HG03571 (cell line): Measurements from ENCODE around the gene SPECC1L.

Source experiments
- ATAC-seq: cut with Tn5 transposase; IDR thresholded peaks from one replicate; pipeline ENCODE4 v1.9.1; 2021; ENCODE audit not compliant: unreplicated experiment

Gene SPECC1L

DNA sequence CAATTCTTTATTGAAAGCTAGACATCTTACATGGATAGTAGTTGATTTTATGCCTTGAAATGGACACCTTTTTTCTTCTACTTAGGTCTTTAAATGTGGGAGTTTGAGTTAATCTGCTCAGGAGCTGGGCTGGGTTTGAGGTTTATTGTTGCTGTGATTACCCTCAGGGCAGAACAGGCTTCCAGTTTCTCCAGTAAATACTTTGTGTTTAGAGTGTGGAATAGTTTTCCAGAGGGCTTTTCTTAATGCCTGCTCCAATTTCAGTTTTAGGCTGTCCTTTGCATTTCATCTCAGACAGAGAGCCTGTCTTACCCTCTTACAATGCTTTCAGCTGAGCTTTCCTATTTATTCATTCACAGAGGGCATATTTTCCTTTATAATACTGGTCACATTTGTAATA is 86.9 kb downstream of the SPECC1L start:
- ATAC-seq = no peak

DNA sequence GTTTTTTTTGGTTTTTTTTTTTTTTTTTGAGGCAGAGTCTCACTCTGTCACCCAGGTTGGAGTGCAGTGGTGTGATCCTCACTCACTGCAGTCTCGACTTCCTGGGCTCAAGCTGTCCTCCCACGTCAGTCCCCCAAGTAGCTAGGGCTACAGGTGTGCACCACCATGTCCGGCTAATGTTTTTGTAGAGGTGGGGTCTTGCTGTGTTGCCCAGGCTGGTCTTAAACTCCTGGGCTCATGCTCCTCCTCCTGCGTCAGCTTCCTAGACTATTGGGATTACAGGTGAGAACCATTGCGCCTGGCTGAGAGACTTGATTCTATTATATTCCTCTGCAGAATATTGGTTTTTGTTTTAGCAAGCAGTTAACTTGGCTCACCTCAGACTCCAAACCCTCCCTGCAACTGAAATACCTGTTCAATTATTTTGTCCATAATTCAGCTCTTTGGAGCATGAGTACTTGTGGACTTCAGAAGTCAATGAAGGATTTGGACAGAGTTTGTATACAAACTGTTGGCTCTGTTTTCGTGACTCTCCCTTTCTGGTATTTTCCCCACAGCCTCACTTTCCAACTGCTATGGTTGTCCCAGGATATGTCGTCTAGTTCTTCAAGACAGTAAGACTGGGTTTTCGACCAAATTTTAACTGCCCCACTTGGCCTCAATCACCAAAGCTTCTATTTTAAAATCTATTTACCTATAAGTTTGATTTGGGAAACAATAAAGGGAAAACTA is 87.6 kb downstream of the SPECC1L start:
- ATAC-seq = no peak

DNA sequence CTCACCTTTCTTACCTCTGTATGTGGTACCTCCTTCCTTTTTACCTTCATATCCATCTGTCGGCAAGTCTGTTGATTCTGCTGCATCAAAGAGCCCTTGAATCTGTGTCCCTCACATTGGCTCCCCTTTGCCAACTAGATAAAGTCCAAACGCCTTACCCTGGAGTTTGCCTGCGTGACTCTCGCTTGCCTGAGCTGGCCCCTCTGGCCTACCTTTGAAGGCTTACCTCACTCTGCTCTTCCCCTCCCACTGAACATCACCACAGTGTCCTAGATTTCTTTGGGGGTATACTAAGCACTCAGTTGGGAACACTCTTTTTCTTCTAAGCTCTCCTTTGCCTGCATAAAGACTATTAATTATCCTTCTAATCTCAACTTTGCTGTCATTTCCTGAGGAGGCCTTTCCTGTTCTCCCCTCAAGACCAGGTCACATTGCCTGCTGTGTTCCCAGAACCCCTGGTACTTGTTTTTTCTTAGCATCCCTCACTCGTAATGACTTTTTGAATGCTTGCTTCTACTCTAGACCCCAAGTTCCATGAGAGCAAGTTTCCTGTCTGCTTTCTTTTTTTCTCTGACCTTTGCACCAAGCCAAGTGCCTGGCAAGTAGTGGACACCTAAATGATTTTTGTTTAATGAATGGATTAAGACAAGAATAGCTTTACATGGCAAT is 89.0 kb downstream of the SPECC1L start:
- ATAC-seq = no peak

- no peak for ATAC-seq
These were observed 91.5 kb downstream of the SPECC1L start for GRCh38 chr22:24361976-24362646.

DNA sequence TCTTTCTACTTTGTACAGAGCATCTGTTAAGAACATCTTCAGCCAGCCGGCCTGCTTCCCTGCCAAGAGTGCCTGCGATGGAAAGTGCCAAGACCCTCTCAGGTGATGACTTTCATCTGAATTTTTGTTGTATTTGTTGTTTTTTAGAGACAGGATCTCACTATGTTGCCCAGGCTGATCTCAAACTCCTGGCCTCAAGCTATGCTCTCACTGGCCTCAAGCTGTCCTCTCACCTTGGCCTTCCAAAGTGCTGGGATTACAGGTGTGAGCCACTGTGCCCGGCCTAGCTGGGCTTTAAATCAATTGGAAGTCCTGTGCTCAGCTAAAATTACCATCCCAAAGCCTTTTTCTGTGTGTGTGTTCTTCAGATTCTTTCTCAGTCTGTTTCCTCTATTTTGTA is 92.6 kb downstream of the SPECC1L start:
- ATAC-seq = no peak

- no peak for ATAC-seq
These were observed 96.1 kb downstream of the SPECC1L start for GRCh38 chr22:24366701-24367100.

- ATAC-seq = no peak
These were observed 97.2 kb downstream of the SPECC1L start for GRCh38 chr22:24367841-24368240.

DNA sequence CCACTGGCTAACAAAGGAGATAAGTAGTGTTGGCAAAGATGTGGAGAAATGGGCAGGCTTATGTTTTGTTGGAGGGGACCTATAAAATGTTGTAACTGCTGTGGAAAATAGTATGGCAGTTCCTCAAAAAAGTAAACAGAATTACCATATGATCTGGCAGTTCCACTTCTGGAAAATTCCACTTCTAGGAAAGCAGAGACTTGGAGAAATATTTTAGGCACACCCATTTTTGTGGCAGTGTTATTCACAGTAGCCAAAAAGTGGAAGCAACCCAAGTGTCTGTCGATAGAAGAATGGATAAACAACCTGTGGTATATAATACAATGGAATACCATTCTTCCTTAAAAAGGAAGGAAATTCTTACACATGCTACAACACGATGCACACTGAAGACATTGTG is 99.8 kb downstream of the SPECC1L start:
- no peak for ATAC-seq

- no peak for ATAC-seq
These were observed 105.4 kb downstream of the SPECC1L start for GRCh38 chr22:24376002-24376401.

DNA sequence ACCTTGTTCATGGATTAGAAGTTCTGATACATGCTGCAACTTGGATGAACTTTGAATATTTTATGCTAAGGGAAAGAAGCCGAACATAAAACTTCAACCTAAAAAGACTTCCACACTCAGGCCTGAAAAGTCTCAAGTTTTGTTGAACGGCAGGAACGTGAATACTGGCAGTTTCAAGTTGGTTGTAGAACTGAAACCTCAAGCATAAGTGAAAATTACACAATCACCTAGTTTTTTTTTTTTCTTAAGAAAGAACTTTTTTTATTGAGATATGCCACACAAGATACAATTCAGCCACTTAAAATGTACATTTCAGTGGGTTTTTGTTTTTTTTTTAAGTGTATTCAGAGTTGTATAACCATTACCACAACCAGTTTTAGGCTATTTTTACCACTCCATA is 106.0 kb downstream of the SPECC1L start:
- ATAC-seq = no peak

DNA sequence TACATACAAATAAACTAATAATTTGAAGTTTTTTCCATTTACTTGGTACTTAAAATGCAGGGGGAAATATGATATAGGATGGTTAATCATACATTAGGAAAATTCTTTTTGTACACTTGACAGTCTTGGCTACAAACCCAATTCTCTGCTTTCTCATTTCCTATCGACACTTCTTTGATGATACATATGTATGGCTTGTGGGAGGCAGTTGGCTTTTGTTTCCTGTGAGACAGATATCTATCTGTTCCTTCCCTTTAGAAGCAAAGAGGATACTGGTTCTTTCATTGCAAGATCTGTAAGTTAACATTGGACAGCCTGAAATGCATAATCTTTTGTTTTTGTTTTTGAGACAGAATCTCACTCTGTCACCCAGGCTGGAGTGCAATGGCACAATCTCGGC is 108.9 kb downstream of the SPECC1L start:
- no peak for ATAC-seq

GRCh38 chr22:24380220-24380904 is 109.7 kb downstream of the SPECC1L start:
- ATAC-seq = no peak

- no peak for ATAC-seq
These were observed 110.2 kb downstream of the SPECC1L start for GRCh38 chr22:24380905-24381230.

- ATAC-seq = no peak
These were observed 112.4 kb downstream of the SPECC1L start for GRCh38 chr22:24383061-24383460.

DNA sequence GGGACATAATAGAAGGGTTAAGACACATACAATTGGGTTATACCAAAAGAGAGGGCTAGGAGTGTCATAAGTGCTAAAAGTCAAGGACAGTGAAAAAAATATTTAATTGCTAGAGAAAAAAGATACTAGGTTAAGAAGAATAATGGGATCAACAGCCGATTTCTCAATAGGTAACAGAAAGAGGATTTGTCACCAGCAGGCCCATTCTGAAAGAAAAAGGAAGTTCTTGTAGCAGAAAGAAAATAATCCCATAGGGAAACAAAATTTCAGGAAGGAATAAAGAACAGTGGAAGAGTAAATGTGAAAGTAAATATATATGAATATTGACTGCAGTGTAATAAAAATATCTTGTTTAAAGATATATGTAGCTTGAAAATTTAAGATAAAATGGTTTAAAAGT is 113.5 kb downstream of the SPECC1L start:
- ATAC-seq = no peak

GRCh38 chr22:24386937-24387471 is 116.4 kb downstream of the SPECC1L start:
- ATAC-seq = no peak

- no peak for ATAC-seq
These were observed 119.0 kb downstream of the SPECC1L start for GRCh38 chr22:24389680-24390079.

DNA sequence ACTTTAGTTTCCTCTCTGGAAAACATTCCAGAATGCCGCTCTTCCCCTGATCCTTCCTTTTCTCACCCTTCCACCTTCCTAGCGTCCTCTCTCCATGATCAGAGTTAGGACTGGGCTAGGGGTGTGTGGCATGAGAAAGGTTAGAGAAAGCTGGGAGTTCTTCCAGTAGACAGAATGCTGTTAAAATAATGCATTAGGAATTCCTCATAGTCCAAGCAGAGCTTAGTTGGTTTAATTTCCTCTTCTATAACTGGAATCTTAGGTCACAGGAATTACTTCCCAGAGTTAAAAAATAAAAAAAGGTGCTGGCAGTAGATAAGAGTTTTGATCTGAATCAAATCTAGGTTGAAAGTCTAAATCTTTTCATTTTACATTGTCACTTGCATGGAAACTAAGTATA is 119.5 kb downstream of the SPECC1L start:
- no peak for ATAC-seq

DNA sequence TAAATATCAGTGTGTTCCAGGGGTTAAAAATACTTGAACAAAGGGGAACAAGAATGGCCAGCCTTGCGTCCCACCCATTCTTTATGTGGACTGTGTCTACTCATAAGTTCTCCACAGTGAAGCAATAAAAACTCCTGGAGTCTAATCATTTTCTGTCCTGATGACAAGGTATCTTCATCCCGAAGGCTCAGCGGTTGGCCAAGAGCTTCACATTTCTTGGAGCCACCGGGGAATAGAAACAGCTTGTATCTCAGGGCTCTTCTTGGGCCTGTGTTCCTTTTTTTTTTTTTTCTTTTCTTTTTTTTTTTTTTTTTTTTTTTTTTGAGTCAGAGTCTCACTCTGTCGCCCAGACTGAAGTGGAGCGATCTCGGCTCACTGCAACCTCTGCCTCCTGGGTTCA is 119.9 kb downstream of the SPECC1L start:
- ATAC-seq = no peak

DNA sequence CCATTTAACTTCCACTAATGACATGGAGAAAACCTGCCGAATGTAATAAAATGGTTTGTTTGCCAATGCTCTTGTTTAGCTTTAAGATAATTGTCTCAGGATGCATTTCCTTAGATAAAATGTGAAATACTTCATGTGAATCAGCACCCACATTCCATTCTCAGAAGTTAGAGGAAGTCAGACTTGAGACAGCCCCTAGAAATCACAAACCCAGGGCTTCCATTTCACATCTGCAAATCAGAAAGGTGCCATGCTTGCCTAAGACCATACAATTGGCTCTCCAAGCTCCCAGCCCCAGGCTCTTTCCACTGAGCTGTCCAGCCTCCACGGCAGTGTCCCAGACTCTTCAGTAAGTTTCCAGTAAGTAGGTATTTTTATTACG is 121.2 kb downstream of the SPECC1L start:
- no peak for ATAC-seq

GRCh38 chr22:24392218-24392931 is 121.7 kb downstream of the SPECC1L start:
- no peak for ATAC-seq
